OCI-LY1 (cell line): ENCODE data around the gene RASA3.

ENCODE experiments used
- H2AFZ ChIP-seq: fragments of 200-600 bp; sonication (generic), shearing (Covaris generic); 2 replicates; pipeline ENCODE4 v1.6.0; 2014; ENCODE audit warnings: antibody characterized with exemption, mild to moderate bottlenecking, low read length
- H3F3A ChIP-seq: fragments of 200-600 bp; sonication (generic), shearing (Covaris generic); 2 replicates; pipeline ENCODE4 v1.6.0; 2014; ENCODE audit warnings: mild to moderate bottlenecking, antibody characterized with exemption, low read length, moderate library complexity; ENCODE audit not compliant: insufficient read depth
- H3K27ac ChIP-seq: fragments of 200-600 bp; sonication (generic); 2 replicates; pipeline ENCODE4 v1.5.1; 2014; ENCODE audit warnings: low read length, mixed run types, mild to moderate bottlenecking, low read depth; ENCODE audit not compliant: poor library complexity, severe bottlenecking
- H3K27me3 ChIP-seq: fragments of 200-600 bp; sonication (generic); 2 replicates; pipeline ENCODE4 v1.6.0; 2014; ENCODE audit warnings: antibody characterized with exemption, mild to moderate bottlenecking, low read length, moderate library complexity; ENCODE audit not compliant: insufficient read depth
- H3K36me3 ChIP-seq: fragments of 200-600 bp; sonication (generic); 2 replicates; pipeline ENCODE4 v1.6.1; 2014; ENCODE audit warnings: mild to moderate bottlenecking, antibody characterized with exemption, low read length, moderate library complexity, mixed read lengths; ENCODE audit not compliant: insufficient read depth
- H3K4me1 ChIP-seq: fragments of 200-600 bp; sonication (generic); 2 replicates; pipeline ENCODE4 v1.5.1; 2014; ENCODE audit warnings: mild to moderate bottlenecking, low read length, moderate library complexity; ENCODE audit not compliant: insufficient read depth, severe bottlenecking
- H3K4me2 ChIP-seq: fragments of 200-600 bp; sonication (generic), shearing (Covaris generic); 2 replicates; pipeline ENCODE4 v1.6.1; 2014; ENCODE audit warnings: low read length
- H3K4me3 ChIP-seq: fragments of 200-600 bp; sonication (generic); 2 replicates; pipeline ENCODE4 v1.5.1; 2014; ENCODE audit warnings: low read length, low read depth, mild to moderate bottlenecking, mixed read lengths; ENCODE audit not compliant: poor library complexity, severe bottlenecking
- H3K79me2 ChIP-seq: fragments of 200-600 bp; shearing (Covaris generic); 2 replicates; pipeline ENCODE4 v1.6.1; 2016; ENCODE audit warnings: mixed run types, low read length, mixed read lengths; ENCODE audit not compliant: insufficient read depth
- H3K9ac ChIP-seq: fragments of 200-600 bp; sonication (generic), shearing (Covaris generic); 2 replicates; pipeline ENCODE4 v1.6.1; 2014; ENCODE audit warnings: mild to moderate bottlenecking, low read length, mixed read lengths
- H3K9me2 ChIP-seq: fragments of 200-600 bp; sonication (generic), shearing (Covaris generic); 2 replicates; pipeline ENCODE4 v1.6.1; 2014; ENCODE audit warnings: low read depth, mild to moderate bottlenecking, low read length, mixed read lengths
- H3K9me3 ChIP-seq: fragments of 200-600 bp; shearing (Covaris generic); 2 replicates; pipeline ENCODE4 v1.6.1; 2014; ENCODE audit warnings: low read length, mixed read lengths
- H4K20me1 ChIP-seq: fragments of 200-600 bp; sonication (generic), shearing (Covaris generic); 2 replicates; pipeline ENCODE4 v1.6.0; 2016; ENCODE audit warnings: mild to moderate bottlenecking, low read length; ENCODE audit not compliant: insufficient read depth
- CTCF ChIP-seq: fragments of 200-600 bp; sonication (generic), shearing (Covaris generic); IDR thresholded peaks from 2 replicates; pipeline ENCODE4 v1.5.1; 2017; ENCODE audit warnings: mild to moderate bottlenecking, antibody characterized with exemption, low read length, moderate library complexity, mixed read lengths
- EZH2 ChIP-seq: fragments of 200-600 bp; sonication (generic), shearing (Covaris generic); IDR thresholded peaks from 2 replicates; pipeline ENCODE4 v1.8.0; 2017; ENCODE audit warnings: borderline replicate concordance, mixed run types, mild to moderate bottlenecking, antibody characterized with exemption, low read length, moderate library complexity, mixed read lengths

RASA3 gene

DNA sequence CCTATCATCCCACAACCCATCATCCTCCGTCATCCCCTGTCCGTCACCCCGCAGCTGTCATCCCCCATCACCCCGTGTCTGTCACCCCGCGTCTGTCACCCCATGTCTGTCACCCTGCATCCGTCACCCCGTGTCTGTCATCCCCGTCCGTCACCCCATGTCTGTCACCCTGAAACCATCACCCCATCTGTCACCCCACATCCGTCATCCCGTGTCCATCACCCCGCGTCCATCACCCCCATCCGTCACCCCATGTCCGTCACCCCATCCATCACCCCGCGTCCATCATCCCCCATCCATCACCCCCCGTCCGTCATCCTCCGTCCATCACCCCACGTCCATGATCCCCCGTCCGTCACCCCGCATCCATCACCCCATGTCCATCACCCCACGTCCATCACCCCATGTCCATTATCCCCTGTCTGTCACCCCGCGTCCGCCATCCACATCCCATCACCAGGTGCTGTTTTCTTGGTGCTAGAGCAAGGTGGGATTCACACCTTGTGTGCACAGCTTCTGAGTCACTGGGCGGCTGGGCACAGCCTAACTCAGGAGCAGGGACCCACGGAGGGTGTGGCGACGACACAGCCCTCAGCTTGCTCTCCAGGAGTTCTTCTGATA lies 24.2 kb downstream of the RASA3 start:
- TF ChIP-seq EZH2, result no peak
- TF ChIP-seq CTCF, result no peak
- Histone ChIP-seq H3K27ac (no peak overlapping the region), H3K4me1 (peaks cover 37% of the 10 kb centered on the region), H3K4me2 (no peak overlapping the region), H2AFZ (no peak overlapping the region), H4K20me1 (no peaks in the 10 kb centered on the region), H3K36me3 (no peaks in the 10 kb centered on the region), H3K9ac (no peak overlapping the region), H3K9me2 (no peaks in the 10 kb centered on the region), H3F3A (no peaks in the 10 kb centered on the region; the same call in 1 of the 2 replicates), H3K27me3 (no peaks in the 10 kb centered on the region), H3K9me3 (no peaks in the 10 kb centered on the region), H3K4me3 (no peak overlapping the region), H3K79me2 (no peaks in the 10 kb centered on the region)

GRCh38 chr13:114107686-114108081 lies 24.7 kb downstream of the RASA3 start:
- H3K27me3 ChIP-seq, result no peaks in the 10 kb centered on the region
- no peaks in the 10 kb centered on the region for H3K79me2 ChIP-seq
- H3K9me3 ChIP-seq, result no peaks in the 10 kb centered on the region
- TF ChIP-seq CTCF (no peak), EZH2 (no peak)
- no peak overlapping the region for H2AFZ ChIP-seq
- H3K4me2 ChIP-seq, result no peak overlapping the region
- no peak overlapping the region for H3K9ac ChIP-seq
- no peak overlapping the region for H3K27ac ChIP-seq
- peaks cover 39% of the 10 kb centered on the region for H3K4me1 ChIP-seq
- H3K4me3 ChIP-seq, result no peak overlapping the region
- no peaks in the 10 kb centered on the region for H4K20me1 ChIP-seq
- H3F3A ChIP-seq, result no peaks in the 10 kb centered on the region; the same call in 1 of the 2 replicates
- H3K9me2 ChIP-seq, result no peaks in the 10 kb centered on the region
- H3K36me3 ChIP-seq, result no peaks in the 10 kb centered on the region

DNA sequence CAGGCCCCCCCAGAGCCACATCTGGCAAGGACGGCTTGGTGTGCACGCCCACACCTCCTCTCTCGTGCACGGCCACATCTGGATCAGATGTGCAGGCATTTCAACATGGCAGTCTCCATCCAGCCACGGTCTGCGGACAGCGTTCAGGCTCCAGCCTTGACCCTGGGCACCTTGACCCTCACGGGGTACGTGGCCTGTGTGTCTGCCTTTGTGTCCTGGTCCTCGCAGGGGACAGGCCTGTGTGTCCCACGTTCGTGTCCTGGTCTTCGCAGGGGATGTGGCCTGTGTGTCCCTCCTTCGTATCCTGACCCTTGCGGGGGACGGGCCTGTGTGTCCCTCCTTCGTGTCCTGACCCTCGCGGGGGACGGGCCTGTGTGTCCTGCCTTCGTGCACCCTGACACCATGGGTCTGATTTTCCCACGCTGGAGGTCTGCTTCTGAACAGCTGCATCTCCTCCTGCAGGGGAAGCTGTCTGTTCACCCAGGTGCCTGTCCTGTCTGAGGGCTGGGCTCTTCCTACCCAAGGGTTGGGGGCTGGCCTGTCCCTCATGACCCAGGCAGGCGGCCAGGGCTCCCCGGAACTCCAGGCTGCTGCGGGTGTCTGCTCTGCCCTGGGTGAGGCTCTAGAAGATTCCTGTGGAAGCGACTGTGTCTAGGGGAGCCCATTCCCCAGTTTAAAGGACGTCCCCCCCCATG lies 25.3 kb downstream of the RASA3 start:
- H3F3A ChIP-seq, result no peaks in the 10 kb centered on the region; the same call in 1 of the 2 replicates
- no peak overlapping the region for H3K4me3 ChIP-seq
- H4K20me1 ChIP-seq, result no peaks in the 10 kb centered on the region
- H3K27me3 ChIP-seq, result no peaks in the 10 kb centered on the region
- peaks cover 39% of the 10 kb centered on the region for H3K4me1 ChIP-seq
- H2AFZ ChIP-seq, result no peak overlapping the region
- H3K9ac ChIP-seq, result no peak overlapping the region
- H3K79me2 ChIP-seq, result no peaks in the 10 kb centered on the region
- no peaks in the 10 kb centered on the region for H3K36me3 ChIP-seq
- H3K4me2 ChIP-seq, result no peak overlapping the region
- H3K27ac ChIP-seq, result no peak overlapping the region
- TF ChIP-seq CTCF (no peak), EZH2 (no peak)
- no peaks in the 10 kb centered on the region for H3K9me3 ChIP-seq
- no peaks in the 10 kb centered on the region for H3K9me2 ChIP-seq
